T-helper 2 cell treated with Interferon-gamma antibody and Interleukin-4, amounts not matched to agents 5 μg/mL and 100 μg/mL, for 36 hours (primary cell): Measurements from ENCODE around the gene FBXO7.

Experiments
- DNase-seq: peaks from one replicate; pipeline ENCODE4 v3.0.0; 2021; ENCODE audit warnings: low spot score
- H3K27ac Mint-ChIP-seq: one replicate; pipeline ENCODE4 v1.8.0; 2021; ENCODE audit warnings: mild to moderate bottlenecking, mixed read lengths
- H3K27me3 Mint-ChIP-seq: one replicate; pipeline ENCODE4 v1.8.0; 2021; ENCODE audit warnings: low read depth, mixed read lengths
- H3K36me3 Mint-ChIP-seq: one replicate; pipeline ENCODE4 v1.8.0; 2021; ENCODE audit warnings: low read depth, mixed read lengths
- H3K4me1 Mint-ChIP-seq: one replicate; pipeline ENCODE4 v1.8.0; 2021; ENCODE audit warnings: low read depth, mixed read lengths
- H3K4me3 Mint-ChIP-seq: one replicate; pipeline ENCODE4 v1.8.0; 2022; ENCODE audit warnings: mild to moderate bottlenecking, moderate library complexity, mixed read lengths
- H3K9me3 Mint-ChIP-seq: one replicate; pipeline ENCODE4 v1.8.0; 2021; ENCODE audit warnings: mixed read lengths

The FBXO7 gene

GRCh38 chr22:32501836-32502752, 27.5 kb downstream of the FBXO7 start:
- Mint-ChIP-seq H3K27ac (no peak overlapping the region), H3K4me3 (no peak overlapping the region), H3K36me3 (peaks cover 21% of the 10 kb centered on the region), H3K9me3 (no peaks in the 10 kb centered on the region), H3K27me3 (no peaks in the 10 kb centered on the region), H3K4me1 (no peaks in the 10 kb centered on the region)
- no peak for DNase-seq

GRCh38 chr22:32509045-32509444, 34.4 kb downstream of the FBXO7 start:
- no peak overlapping the region for H3K4me3 Mint-ChIP-seq
- H3K27ac Mint-ChIP-seq, result no peak overlapping the region
- no peak for DNase-seq

GRCh38 chr22:32511274-32511673, 36.7 kb downstream of the FBXO7 start:
- H3K4me1 Mint-ChIP-seq, result no peaks in the 10 kb centered on the region
- DNase-seq, result no peak

More at GRCh38 chr22:32509045-32509444, 34.4 kb downstream of the FBXO7 start:
- Mint-ChIP-seq H3K9me3 (no peaks in the 10 kb centered on the region), H3K36me3 (no peaks in the 10 kb centered on the region), H3K27me3 (no peaks in the 10 kb centered on the region), H3K4me1 (no peaks in the 10 kb centered on the region)

GRCh38 chr22:32511776-32512175, 37.2 kb downstream of the FBXO7 start:
- H3K27me3 Mint-ChIP-seq, result no peaks in the 10 kb centered on the region
- no peak for DNase-seq
- H3K36me3 Mint-ChIP-seq, result no peaks in the 10 kb centered on the region
- no peak overlapping the region for H3K4me3 Mint-ChIP-seq
- no peaks in the 10 kb centered on the region for H3K9me3 Mint-ChIP-seq
- H3K4me1 Mint-ChIP-seq, result no peaks in the 10 kb centered on the region
- no peak overlapping the region for H3K27ac Mint-ChIP-seq

More at GRCh38 chr22:32511274-32511673, 36.7 kb downstream of the FBXO7 start:
- Mint-ChIP-seq H3K4me3 (no peak overlapping the region), H3K27ac (no peak overlapping the region), H3K36me3 (no peaks in the 10 kb centered on the region), H3K9me3 (no peaks in the 10 kb centered on the region), H3K27me3 (no peaks in the 10 kb centered on the region)

- Mint-ChIP-seq H3K36me3 (no peaks in the 10 kb centered on the region), H3K4me1 (no peaks in the 10 kb centered on the region), H3K27ac (no peak overlapping the region), H3K4me3 (no peak overlapping the region), H3K9me3 (no peaks in the 10 kb centered on the region), H3K27me3 (no peaks in the 10 kb centered on the region)
- DNase-seq, result no peak
Measured at GRCh38 chr22:32512267-32512982, 37.8 kb downstream of the FBXO7 start.

GRCh38 chr22:32515084-32515483, 40.5 kb downstream of the FBXO7 start:
- Mint-ChIP-seq H3K4me3 (no peak overlapping the region), H3K27ac (no peak overlapping the region), H3K27me3 (no peaks in the 10 kb centered on the region), H3K9me3 (no peaks in the 10 kb centered on the region), H3K36me3 (no peaks in the 10 kb centered on the region), H3K4me1 (no peaks in the 10 kb centered on the region)
- no peak for DNase-seq

GRCh38 chr22:32517488-32517887, 42.9 kb downstream of the FBXO7 start:
- Mint-ChIP-seq H3K27me3 (no peaks in the 10 kb centered on the region), H3K4me3 (no peak overlapping the region), H3K9me3 (no peaks in the 10 kb centered on the region), H3K36me3 (no peaks in the 10 kb centered on the region), H3K4me1 (no peaks in the 10 kb centered on the region), H3K27ac (no peak overlapping the region)
- DNase-seq, result no peak

- H3K9me3 Mint-ChIP-seq, result no peaks in the 10 kb centered on the region
- no peaks in the 10 kb centered on the region for H3K36me3 Mint-ChIP-seq
- no peak overlapping the region for H3K27ac Mint-ChIP-seq
- no peaks in the 10 kb centered on the region for H3K27me3 Mint-ChIP-seq
- no peak overlapping the region for H3K4me3 Mint-ChIP-seq
- no peak for DNase-seq
- H3K4me1 Mint-ChIP-seq, result no peaks in the 10 kb centered on the region
Measured at GRCh38 chr22:32517921-32518320, 43.3 kb downstream of the FBXO7 start.

GRCh38 chr22:32518381-32518780, 43.8 kb downstream of the FBXO7 start:
- no peaks in the 10 kb centered on the region for H3K36me3 Mint-ChIP-seq
- no peaks in the 10 kb centered on the region for H3K9me3 Mint-ChIP-seq
- H3K4me3 Mint-ChIP-seq, result no peak overlapping the region
- H3K4me1 Mint-ChIP-seq, result no peaks in the 10 kb centered on the region
- H3K27me3 Mint-ChIP-seq, result no peaks in the 10 kb centered on the region
- DNase-seq, result no peak
- no peak overlapping the region for H3K27ac Mint-ChIP-seq

- Mint-ChIP-seq H3K27me3 (no peaks in the 10 kb centered on the region), H3K4me3 (no peak overlapping the region), H3K36me3 (no peaks in the 10 kb centered on the region), H3K4me1 (no peaks in the 10 kb centered on the region), H3K27ac (no peak overlapping the region), H3K9me3 (no peaks in the 10 kb centered on the region)
- DNase-seq, result no peak
Measured at GRCh38 chr22:32518848-32519247, 44.2 kb downstream of the FBXO7 start.

GRCh38 chr22:32520612-32521011, 46.0 kb downstream of the FBXO7 start:
- no peak overlapping the region for H3K4me3 Mint-ChIP-seq

GRCh38 chr22:32522237-32522636, 47.6 kb downstream of the FBXO7 start:
- H3K4me3 Mint-ChIP-seq, result no peak overlapping the region
- H3K27ac Mint-ChIP-seq, result no peak overlapping the region
- H3K4me1 Mint-ChIP-seq, result no peaks in the 10 kb centered on the region
- no peak for DNase-seq
- no peaks in the 10 kb centered on the region for H3K36me3 Mint-ChIP-seq
- H3K27me3 Mint-ChIP-seq, result no peaks in the 10 kb centered on the region
- no peaks in the 10 kb centered on the region for H3K9me3 Mint-ChIP-seq

More at GRCh38 chr22:32520612-32521011, 46.0 kb downstream of the FBXO7 start:
- H3K9me3 Mint-ChIP-seq, result no peaks in the 10 kb centered on the region
- H3K36me3 Mint-ChIP-seq, result no peaks in the 10 kb centered on the region
- H3K4me1 Mint-ChIP-seq, result no peaks in the 10 kb centered on the region
- no peak for DNase-seq
- H3K27me3 Mint-ChIP-seq, result no peaks in the 10 kb centered on the region
- no peak overlapping the region for H3K27ac Mint-ChIP-seq

- Mint-ChIP-seq H3K36me3 (no peaks in the 10 kb centered on the region), H3K27ac (no peak overlapping the region), H3K9me3 (no peaks in the 10 kb centered on the region), H3K27me3 (no peaks in the 10 kb centered on the region), H3K4me3 (no peak overlapping the region), H3K4me1 (no peaks in the 10 kb centered on the region)
- DNase-seq, result no peak
Measured at GRCh38 chr22:32527756-32528155, 53.1 kb downstream of the FBXO7 start.

GRCh38 chr22:32528316-32528715, 53.7 kb downstream of the FBXO7 start:
- no peaks in the 10 kb centered on the region for H3K9me3 Mint-ChIP-seq
- no peak for DNase-seq
- no peak overlapping the region for H3K27ac Mint-ChIP-seq
- no peak overlapping the region for H3K4me3 Mint-ChIP-seq
- H3K27me3 Mint-ChIP-seq, result no peaks in the 10 kb centered on the region
- no peaks in the 10 kb centered on the region for H3K4me1 Mint-ChIP-seq
- no peaks in the 10 kb centered on the region for H3K36me3 Mint-ChIP-seq
